Spleen (tissue), 11 donors: ENCODE results near the gene RAB8B. TPM values are rescaled to one million over a fixed set of nuclear protein-coding genes. Genes with fewer than 3 reads are reported as not detected.

Source experiments
- DNase-seq: peaks from one replicate; pipeline ENCODE4 v3.0.0-alpha.2; 2020
- H3K27ac ChIP-seq, 8 donors: fragments of 200-600 bp; sonication (generic) in 7 of 8; 1 replicate in 4 of 8; 2 replicates in 4 of 8; pipeline versions ENCODE4 v1.5.0 to v1.8.0; 2016 to 2021; ENCODE audit warnings: inconsistent platforms in 4 of 8, mild to moderate bottlenecking in 4 of 8, moderate library complexity in 1 of 8
- H3K27me3 ChIP-seq, 7 donors: fragments of 200-600 bp; sonication (generic) in 6 of 7; replicated peaks in 1 of 7; 1 replicate in 4 of 7; 2 replicates in 3 of 7; pipeline versions ENCODE4 v1.5.0 to v1.8.0; 2016 to 2021; ENCODE audit warnings: inconsistent platforms in 3 of 7, mild to moderate bottlenecking in 1 of 7
- H3K36me3 ChIP-seq, 6 donors: fragments of 200-600 bp; sonication (generic) in 5 of 6; 1 replicate in 4 of 6; 2 replicates in 2 of 6; pipeline versions ENCODE4 v1.5.0 to v1.8.0; 2016 to 2021; ENCODE audit warnings: inconsistent platforms in 2 of 6
- H3K4me1 ChIP-seq, 6 donors: fragments of 200-600 bp; sonication (generic) in 5 of 6; 1 replicate in 3 of 6; 2 replicates in 3 of 6; pipeline versions ENCODE4 v1.5.0 to v1.8.0; 2016 to 2021; ENCODE audit warnings: inconsistent platforms in 3 of 6
- H3K4me3 ChIP-seq, 8 donors: fragments of 200-600 bp; sonication (generic) in 7 of 8; 1 replicate in 4 of 8; 2 replicates in 4 of 8; pipeline versions ENCODE4 v1.5.0 to v1.8.0; 2016 to 2021; ENCODE audit warnings: inconsistent platforms in 4 of 8, mild to moderate bottlenecking in 4 of 8, moderate library complexity in 2 of 8
- H3K9me3 ChIP-seq, 8 donors: fragments of 200-600 bp; sonication (generic) in 7 of 8; 1 replicate in 4 of 8; 2 replicates in 4 of 8; pipeline versions ENCODE4 v1.5.0 to v1.8.0; 2016 to 2021; ENCODE audit warnings: inconsistent platforms in 4 of 8
- POLR2A ChIP-seq, 3 donors: fragments of 450-650 bp; IDR thresholded peaks; one replicate each; pipeline ENCODE4 v1.5.1; 2017; ENCODE audit warnings: antibody characterized with exemption in 3 of 3, mild to moderate bottlenecking in 1 of 3
- POLR2AphosphoS5 ChIP-seq, 3 donors: sonication (generic); formaldehyde crosslinking; IDR thresholded peaks; one replicate each; pipeline ENCODE4 v1.5.1; 2017; ENCODE audit warnings: antibody characterized with exemption in 3 of 3
- WGBS, 5 donors: extraction: QIAGEN DNeasy Blood & Tissue Kit in 3 of 5; methylation state at CpG; one replicate each; pipeline versions ENCODE4 v1.1.5 to v1.1.7; 2013 to 2018; 5-methylcytosine and 5-hydroxymethylcytosine counted together
- intact Hi-C: fragments of 100-400 bp; cut with DNase I; formaldehyde crosslinking; loops from one replicate; pipeline ENCODE4 v1.15.0; 2023; ENCODE audit warnings: low total_unique reads
- polyA plus RNA-seq, 3 donors: library from polyadenylated mRNA; stranded (reverse); fragments of 200-250 nt; gene quantifications; one replicate each; pipeline ENCODE4 v1.2.1, GENCODE V29; 2013
- total RNA-seq, 7 donors: library from RNA; depleted of rRNA in 3 of 7; stranded (reverse); fragments of >200 nt in 3 of 7; fragmentation: NEBNext Ultra II Directional in 4 of 7; extraction: Animal tissue kit (Norgen Biotek cat#: 25700) in 4 of 7; gene quantifications; one replicate each; pipeline versions ENCODE4 v1.1.0 to v1.2.1, GENCODE V29; 2016 to 2021
- TF ChIP-seq, protein P1 (sequence below), 11 experiments: fragments of 200-600 bp in 7 of 11; fragments of 450-650 bp in 4 of 11; sonication (generic) in 4 of 11; IDR thresholded peaks in 8 of 11; conservative IDR thresholded peaks in 3 of 11; 1 replicate in 7 of 11; 2 replicates in 4 of 11; pipeline versions ENCODE4 v1.4.0 to v1.8.0; 2016 to 2021; ENCODE audit warnings: antibody characterized with exemption in 11 of 11, inconsistent platforms in 4 of 11, mild to moderate bottlenecking in 1 of 11
- donor health status: healthy with polysubstance abuse.
- donor health status: DM: no; HTN: no; CAD: no; lungs with moderate emphysema.
- donor health status: DM: no; HTN: no; CAD: no.
- donor health status: Bipolar disorder and iron deficiency.
- donor health status: healthy.
- donor health status: DM: no; HTN: no; CAD: no.
- donor health status: DM: yes; HTN: yes; CAD: no.

The RAB8B gene
- total and polyA plus RNA-seq, 10 donors = 18.9 to 96.4 (median 64.2) TPM

DNA sequence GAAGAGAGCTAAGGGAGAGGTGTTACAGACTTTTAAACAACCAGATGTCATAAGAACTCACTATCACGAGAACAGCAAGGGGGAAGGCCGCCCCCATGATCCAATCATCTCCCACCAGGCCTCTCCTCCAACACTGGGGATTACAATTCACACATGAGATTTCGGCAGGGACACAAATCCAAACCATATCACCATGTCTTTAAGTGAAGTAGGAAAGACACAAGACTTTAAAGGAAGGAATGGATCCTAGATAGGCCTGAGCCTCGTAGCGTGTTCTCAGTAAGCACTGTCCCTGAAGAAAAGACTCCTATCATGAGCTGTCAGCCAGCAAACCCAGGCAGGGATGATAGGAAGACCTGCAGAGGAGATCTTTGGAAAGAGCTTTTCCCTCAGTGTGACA lies 17.0 kb upstream of the RAB8B start:
- no peak for DNase-seq
- Histone ChIP-seq H3K9me3 (no peaks in the 10 kb centered on the region), H3K36me3 (no peaks in the 10 kb centered on the region), H3K27me3 (no peaks in the 10 kb centered on the region), H3K4me3 (no peak overlapping the region), H3K27ac (no peak overlapping the region), H3K4me1 (no peaks in the 10 kb centered on the region)
- TF ChIP-seq POLR2AphosphoS5 (IDR thresholded peaks at IDR 0.05) = no peak
- TF ChIP-seq, protein P1, sequence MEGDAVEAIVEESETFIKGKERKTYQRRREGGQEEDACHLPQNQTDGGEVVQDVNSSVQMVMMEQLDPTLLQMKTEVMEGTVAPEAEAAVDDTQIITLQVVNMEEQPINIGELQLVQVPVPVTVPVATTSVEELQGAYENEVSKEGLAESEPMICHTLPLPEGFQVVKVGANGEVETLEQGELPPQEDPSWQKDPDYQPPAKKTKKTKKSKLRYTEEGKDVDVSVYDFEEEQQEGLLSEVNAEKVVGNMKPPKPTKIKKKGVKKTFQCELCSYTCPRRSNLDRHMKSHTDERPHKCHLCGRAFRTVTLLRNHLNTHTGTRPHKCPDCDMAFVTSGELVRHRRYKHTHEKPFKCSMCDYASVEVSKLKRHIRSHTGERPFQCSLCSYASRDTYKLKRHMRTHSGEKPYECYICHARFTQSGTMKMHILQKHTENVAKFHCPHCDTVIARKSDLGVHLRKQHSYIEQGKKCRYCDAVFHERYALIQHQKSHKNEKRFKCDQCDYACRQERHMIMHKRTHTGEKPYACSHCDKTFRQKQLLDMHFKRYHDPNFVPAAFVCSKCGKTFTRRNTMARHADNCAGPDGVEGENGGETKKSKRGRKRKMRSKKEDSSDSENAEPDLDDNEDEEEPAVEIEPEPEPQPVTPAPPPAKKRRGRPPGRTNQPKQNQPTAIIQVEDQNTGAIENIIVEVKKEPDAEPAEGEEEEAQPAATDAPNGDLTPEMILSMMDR (IDR thresholded peaks at IDR 0.05 in 8 of 11, conservative IDR thresholded peaks at IDR 0.05 in 3 of 11) = no peak
- no peak for TF ChIP-seq POLR2A (IDR thresholded peaks at IDR 0.05)
- intact Hi-C loops = no loop called here
- WGBS, 5 donors = 93 to 97% (median 93%) methylated on average over 5 of the region's 5 CpGs

DNA sequence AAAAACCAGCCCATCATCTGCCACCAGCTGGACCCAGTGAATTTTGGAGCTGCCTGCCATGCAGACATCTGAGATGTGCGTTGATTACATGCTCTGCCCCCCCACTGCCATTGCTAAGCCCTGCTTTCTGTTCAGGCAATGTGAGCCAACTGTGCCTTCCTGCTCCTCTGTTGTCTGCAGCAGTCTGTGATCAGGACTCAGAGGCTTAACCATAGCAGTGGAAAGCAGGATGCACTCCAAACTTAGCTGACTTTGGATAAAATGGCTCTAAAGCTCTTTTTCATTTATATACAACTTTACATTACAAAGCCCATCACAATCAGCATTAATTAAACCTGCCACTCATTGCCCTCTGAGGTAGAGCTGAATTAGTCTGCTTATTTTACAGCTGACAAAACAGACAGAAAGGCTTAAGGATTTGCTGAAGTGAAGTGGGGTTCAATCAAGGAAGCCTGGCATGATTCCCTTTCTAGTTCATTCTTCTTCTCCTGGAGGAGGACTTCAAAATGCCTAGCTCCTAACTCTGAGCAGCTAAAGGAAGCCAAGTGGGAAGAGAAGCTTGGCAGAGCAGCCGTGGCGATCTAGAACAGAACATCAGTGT lies 16.5 kb upstream of the RAB8B start:
- H3K4me3 ChIP-seq = no peak overlapping the region
- TF ChIP-seq POLR2A (IDR thresholded peaks at IDR 0.05) = no peak
- no peak for TF ChIP-seq POLR2AphosphoS5 (IDR thresholded peaks at IDR 0.05)
- TF ChIP-seq, protein P1 (IDR thresholded peaks at IDR 0.05 in 8 of 11, conservative IDR thresholded peaks at IDR 0.05 in 3 of 11) = no peak
- WGBS, 5 donors = 83 to 97% (median 91%) methylated on average over 3 of the region's 3 CpGs
- no peak for DNase-seq
- no peak overlapping the region for H3K27ac ChIP-seq
- intact Hi-C loops = no loop called here
- H3K9me3 ChIP-seq = no peaks in the 10 kb centered on the region
- no peaks in the 10 kb centered on the region for H3K4me1 ChIP-seq
- no peaks in the 10 kb centered on the region for H3K36me3 ChIP-seq
- no peaks in the 10 kb centered on the region for H3K27me3 ChIP-seq

DNA sequence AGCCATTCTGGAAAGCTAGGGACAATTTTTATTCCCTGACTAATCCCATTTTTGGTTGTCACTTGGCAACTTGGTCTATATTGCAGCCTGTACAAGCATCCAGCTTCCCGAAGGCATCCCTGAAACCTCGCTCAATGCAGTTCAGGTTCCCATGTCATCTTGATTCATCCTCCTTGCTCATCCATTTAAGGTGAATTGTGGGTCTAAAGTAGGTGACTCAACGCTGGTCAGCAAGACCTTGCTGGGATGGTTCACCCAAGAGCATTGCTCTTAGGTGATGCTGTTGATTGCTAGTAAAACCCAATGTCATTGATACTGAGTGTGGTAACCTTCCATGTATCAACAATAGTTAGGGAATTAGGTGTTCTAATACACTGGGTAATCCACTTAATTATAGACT lies 13.1 kb upstream of the RAB8B start:
- Histone ChIP-seq H3K36me3 (no peaks in the 10 kb centered on the region), H3K27me3 (no peaks in the 10 kb centered on the region), H3K27ac (no peak overlapping the region), H3K9me3 (no peaks in the 10 kb centered on the region), H3K4me3 (no peak overlapping the region), H3K4me1 (no peaks in the 10 kb centered on the region)
- TF ChIP-seq POLR2AphosphoS5 (IDR thresholded peaks at IDR 0.05) (no peak), POLR2A (IDR thresholded peaks at IDR 0.05) (no peak)
- TF ChIP-seq, protein P1 (IDR thresholded peaks at IDR 0.05 in 8 of 11, conservative IDR thresholded peaks at IDR 0.05 in 3 of 11) = no peak
- intact Hi-C loops = no loop called here
- no peak for DNase-seq
- 93 to 100% (median 97%) methylated on average over 3 of the region's 3 CpGs for WGBS, 5 donors

DNA sequence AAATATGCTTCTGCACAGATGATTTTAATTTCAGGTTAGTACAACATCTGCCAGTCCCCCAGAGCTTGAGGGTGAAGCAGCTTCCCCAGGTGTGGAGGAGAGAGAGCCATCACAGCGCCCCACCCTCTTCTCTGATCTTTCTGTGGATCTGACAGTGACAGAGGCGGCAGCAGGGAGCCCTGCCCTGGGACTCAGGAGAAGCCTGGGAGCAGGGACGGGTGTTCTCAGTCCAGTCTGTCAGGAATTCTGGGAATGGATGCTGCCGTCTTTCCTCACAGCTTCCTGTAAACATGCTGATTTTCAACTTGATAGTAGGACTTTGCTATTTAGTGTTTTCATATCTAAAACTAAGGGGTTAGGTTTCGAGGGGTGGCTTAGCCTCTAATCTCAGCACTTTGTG lies 11.4 kb upstream of the RAB8B start:
- Histone ChIP-seq H3K9me3 (no peaks in the 10 kb centered on the region), H3K4me1 (no peaks in the 10 kb centered on the region), H3K36me3 (no peaks in the 10 kb centered on the region), H3K27me3 (no peaks in the 10 kb centered on the region), H3K4me3 (no peak overlapping the region), H3K27ac (no peak overlapping the region)
- TF ChIP-seq, protein P1 (IDR thresholded peaks at IDR 0.05 in 8 of 11, conservative IDR thresholded peaks at IDR 0.05 in 3 of 11) = no peak
- no peak for TF ChIP-seq POLR2AphosphoS5 (IDR thresholded peaks at IDR 0.05)
- no peak for TF ChIP-seq POLR2A (IDR thresholded peaks at IDR 0.05)
- no peak for DNase-seq
- intact Hi-C loops = no loop called here
- 69 to 81% (median 76%) methylated on average over 5 of the region's 5 CpGs for WGBS, 5 donors
